Stimulated activated CD4-positive, alpha-beta T cell treated with anti-CD3 and anti-CD28 coated beads, Interleukin-4, amount 100 ng/mL, for 24 hours (primary cell): ENCODE measurements around the gene PLCD3.

Experiments
- DNase-seq: peaks from one replicate; pipeline ENCODE4 v3.0.0-alpha.2; 2020

The PLCD3 gene

GRCh38 chr17:45060797-45061605 lies 71.3 kb downstream of the PLCD3 start, which contains the start of gene NMT1:
NMT1 (plus strand) TSS chr17:45061317; CDS start chr17:45061330, 13 bp downstream.
- DNase-seq, result peak; percentile 98

- DNase-seq, result no peak
These were observed 71.9 kb downstream of the PLCD3 start for GRCh38 chr17:45060382-45060796.
